CD4-positive, alpha-beta T cell treated with Interleukin-6 for 4 hours (primary cell): ENCODE measurements around the gene FAM120AOS.
"Not testable (repeated sequence)": the region's sequence is repeated elsewhere in the genome, so short reads cannot be mapped to it uniquely, and the experiment has no call there.

ENCODE experiments used
- DNase-seq: peaks from one replicate; pipeline ENCODE4 v3.0.0-alpha.2; 2020; ENCODE audit warnings: mixed read lengths

FAM120AOS gene

DNA sequence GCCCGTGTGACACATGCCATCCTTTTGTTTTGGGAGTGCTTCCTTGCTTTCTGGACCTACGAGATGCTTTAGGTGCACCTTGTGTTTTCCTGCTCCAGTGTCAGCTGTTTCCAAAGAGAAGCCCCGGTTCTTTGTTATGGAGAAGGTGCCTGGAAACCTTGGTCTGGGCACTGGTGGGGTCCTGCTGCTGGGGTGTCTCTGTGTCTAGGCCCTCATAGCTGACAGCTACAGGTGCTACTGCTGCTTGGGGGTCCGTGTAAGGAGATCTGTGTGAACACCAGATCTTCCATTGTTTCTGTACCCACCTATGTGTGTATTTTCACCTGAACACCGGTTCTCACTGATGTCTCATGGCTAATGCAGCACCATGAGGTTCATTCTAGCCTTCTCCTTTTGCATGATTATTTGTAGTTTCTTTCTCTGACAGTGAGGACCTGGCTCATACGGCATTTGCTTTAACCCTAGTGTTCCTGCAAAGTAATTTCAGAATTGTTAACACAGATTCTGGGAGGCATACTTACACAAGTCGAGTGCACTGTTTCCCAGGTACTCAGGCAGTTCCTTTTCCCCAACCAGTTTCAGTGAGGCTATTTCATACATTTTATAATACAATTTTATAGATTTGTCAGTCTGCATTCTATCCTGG, 13.2 kb upstream of the FAM120AOS start:
- no peak for DNase-seq

DNA sequence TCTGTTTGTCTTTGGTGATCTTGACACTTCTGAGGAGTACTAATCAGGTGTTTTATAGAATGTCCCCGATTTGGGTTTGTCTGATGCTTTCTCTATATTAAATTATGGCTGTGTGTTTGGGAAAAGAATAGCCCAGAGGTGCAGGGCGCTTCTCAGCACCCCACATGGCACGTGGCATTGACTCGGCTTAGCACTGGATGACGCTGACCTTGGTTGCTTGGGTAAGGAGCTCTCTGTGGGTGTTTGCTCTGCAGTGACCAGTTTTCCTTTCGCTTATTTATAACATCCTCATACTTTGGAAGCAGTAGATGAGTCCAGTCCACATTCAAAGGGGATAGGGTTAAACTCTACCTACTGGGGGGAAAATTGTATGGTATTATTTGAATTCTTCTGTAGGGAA, 12.5 kb upstream of the FAM120AOS start:
- no peak for DNase-seq

DNA sequence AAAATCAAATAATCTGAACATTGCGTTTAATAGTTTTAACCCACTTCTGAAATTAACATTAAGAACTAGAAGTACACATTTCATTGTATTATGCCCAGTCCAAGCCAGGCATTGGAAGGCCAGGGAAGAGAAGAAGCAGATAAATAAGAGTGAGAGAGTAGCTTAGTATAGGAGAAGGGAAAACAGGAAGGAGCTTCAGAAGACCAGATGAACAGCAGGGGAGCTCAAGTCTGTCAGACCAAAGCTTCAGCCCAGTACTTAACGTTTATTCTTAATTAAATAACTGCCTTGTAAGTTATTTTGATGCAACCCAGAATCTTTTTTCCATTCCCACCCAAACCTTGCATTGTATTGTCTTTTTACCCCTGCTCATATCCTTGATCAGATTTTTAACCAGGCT, 11.5 kb upstream of the FAM120AOS start:
- DNase-seq, result no peak

DNA sequence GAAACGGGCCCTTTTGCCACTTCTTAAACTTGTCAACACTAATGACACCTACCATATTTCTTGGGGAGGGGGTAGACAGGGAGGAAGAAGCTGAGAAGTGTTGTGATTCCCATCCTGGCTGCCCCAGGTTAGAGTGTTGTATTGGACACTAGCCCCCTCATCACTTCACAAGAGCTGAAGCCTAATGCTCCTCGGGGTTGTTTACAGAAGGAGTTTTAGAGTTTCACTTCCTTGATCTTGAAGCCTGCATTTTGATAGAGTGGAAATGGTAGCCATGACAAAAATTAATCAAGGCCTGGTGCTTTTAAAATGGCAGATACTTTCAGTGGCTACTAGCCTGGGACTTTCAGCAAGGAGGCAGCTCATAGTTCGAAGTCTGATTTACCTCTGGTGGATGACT, 11.0 kb upstream of the FAM120AOS start:
- DNase-seq, result no peak

DNA sequence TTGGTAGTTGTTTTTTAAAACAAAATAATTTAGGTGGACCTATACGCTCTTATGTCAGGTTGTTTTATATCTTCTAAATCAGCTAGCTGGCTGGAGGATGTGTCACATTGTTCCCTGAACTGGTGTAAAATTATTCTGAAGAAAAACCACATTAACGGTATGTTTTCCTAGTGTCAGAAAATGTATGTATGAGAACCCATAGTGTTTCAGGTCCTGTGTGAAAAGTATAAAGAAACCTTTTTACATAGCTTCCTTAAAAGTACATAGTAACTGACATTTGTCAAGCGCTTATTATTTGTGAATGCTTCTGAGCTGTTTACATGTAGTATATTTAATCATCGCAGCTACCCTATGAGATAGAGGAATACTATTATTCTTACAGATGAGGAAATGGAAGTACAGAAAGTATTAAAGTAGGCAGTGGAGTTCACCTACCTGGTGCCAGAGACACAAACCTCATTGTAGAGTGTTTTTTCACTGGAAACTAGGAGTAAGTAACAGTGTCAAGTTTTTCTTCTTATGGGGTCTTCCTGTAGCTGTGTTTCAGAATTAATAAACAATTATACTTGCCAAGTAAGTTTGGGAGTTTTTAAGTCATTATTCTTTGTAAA, 10.4 kb upstream of the FAM120AOS start:
- no peak for DNase-seq

DNA sequence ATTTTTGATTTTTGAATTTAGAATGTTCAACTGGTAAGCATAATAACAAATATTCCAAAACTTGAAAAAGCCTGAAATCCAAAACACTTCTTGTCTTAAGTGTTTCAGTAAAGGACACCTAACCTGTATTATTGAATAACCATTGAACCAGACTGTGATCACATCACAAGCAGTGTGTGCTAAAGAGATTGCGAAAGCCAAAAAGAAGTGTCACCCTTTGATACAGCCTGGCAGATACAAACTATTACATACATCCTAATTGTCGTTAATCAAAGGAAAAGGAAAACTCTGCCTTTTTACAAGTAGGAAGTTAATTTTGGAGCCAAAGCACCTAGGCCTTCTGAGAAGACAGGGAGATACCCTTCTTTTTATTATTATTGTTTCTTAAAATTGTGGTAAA, 8.4 kb upstream of the FAM120AOS start:
- DNase-seq, result no peak

DNA sequence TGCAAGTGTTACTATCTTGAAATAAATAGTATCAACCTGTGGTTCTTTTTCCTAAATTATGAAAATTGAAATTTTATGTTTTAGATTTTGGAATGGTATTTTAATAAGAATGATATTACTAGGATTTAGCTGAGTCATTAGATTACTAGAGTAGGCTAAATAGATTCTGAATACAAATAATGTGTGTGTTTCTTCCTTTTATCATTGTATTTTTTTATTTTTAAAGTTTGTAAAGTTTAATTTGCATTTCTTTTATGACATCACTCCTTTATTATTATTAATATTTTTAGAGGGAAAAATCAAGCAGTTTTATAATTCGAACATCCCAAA, 8.0 kb upstream of the FAM120AOS start:
- DNase-seq, result no peak

DNA sequence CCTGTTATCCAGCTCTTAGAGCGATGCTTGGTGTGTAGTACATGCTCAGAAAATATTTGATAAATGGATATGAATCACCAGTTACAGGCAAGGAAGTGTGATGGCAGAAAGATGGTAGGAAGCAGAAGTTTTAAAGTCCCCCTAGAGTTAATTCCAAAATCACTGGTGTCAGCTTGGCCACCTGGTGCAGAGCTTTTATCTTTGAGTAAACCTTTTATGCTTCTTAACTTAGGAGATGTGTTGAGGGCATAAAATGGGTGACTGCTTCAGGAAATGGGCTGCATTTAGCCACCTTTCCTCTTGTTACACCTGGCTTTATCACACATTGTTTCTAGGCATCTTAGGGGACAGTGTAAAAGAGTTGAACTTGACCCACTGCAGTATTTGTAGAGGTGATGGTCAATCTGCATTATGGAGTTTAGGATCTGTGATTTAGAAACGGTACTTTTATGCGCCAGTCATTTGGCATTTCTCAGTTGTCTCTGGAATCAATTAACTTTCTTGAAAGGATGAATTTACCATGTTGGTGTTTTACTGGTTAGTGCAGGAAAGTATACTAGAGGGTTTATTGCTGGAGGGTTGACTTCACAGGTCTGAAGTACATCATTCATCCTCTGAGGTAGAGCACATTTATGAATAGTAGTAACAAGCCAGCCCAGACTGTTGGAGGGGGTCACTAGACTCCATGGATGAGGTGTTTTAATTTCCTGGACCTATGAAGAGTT, 7.5 kb upstream of the FAM120AOS start:
- no peak for DNase-seq

DNA sequence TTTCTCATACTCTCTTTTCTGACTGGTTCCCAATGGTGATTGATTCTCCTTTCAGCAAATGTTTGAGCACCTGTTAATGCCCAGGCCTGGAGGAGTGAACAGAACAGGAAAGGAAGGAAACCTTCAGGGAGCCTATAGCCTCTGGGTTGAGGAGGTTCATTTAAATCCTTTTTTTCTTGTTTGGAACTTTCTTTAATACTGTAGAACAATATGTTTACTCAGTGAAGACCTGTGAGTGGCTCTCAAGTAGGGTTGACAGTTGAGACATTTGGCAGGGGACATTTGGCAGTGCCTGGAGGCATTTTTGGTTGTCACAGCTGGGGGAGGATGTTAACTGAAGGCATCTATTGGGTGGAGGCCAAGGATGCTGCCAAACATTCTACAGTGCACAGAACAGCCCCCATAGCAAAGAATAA, 6.1 kb upstream of the FAM120AOS start:
- DNase-seq, result no peak

DNA sequence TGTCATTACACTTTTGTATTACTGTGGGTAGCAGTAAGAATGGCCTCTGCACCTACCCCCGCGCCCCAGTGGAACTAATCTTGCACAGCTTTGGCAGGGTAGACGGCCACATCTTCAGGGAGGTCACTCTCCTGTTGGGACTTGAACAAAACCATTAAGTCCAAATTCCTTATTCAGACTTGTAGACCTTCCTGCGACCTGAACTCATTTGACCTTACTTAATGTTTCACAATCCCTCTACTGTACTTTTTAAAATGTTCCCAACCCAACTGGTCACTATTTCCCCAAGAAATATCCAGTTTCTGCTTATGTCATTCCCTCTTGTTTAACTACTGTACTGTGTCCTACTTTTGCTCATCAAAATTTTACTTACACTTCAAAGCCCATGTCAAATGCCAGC, 5.3 kb upstream of the FAM120AOS start:
- no peak for DNase-seq

DNA sequence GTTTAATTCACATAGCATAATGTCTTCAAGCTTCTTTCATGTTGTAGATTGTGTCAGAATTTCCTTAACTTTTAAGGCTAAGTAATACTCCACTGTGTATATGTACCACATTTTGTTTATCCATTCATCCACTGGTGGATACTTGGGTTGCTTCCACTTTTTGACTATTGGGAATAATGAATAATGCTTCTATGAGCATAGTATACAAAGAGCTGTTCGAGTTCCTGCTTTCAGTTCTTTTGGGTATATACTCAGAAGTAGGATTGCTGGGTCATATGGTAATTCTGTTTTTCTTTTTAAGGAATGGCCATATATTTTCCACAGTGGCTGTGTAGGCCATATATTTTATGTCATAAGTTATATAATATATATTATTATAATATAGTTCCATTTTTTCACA, 3.6 kb upstream of the FAM120AOS start:
- no peak for DNase-seq

DNA sequence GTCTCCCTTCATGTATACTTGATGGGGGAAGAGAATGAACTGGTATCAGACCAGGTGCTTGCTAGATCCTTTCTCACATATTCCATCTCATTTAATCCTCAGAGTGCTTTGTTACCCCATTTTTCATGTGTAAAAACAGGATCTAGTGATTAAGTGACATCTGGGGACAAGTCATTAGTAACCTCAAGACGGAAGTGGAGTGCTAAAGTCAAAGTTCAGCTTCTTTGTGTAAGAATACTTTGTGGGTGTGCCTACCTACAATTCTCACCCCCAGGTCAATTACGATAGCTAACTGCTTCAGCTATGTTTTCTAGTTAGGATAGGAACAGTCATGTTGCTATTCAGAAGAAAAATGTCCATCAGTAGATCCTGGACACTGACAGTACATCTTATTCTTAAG, 3.1 kb upstream of the FAM120AOS start:
- DNase-seq, result no peak

DNA sequence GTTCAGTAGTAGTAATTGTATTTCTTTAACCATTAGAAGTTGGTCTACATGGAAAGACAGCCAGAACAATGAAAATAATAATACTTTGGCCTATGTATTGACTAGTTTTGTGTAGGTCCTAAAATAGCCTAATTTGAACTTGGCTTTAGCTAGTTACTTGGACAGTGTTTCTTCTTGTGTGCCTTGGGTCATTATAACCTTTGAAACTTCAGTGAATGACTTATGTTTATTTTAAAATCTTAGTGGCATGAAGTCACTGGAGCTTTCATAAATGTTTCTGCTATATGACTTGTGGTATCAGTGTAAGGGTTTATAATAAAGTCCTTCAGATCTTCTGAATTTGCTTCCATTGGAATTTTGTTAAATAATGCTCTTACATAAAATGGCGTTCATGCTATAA, 2.6 kb upstream of the FAM120AOS start:
- DNase-seq, result no peak

DNA sequence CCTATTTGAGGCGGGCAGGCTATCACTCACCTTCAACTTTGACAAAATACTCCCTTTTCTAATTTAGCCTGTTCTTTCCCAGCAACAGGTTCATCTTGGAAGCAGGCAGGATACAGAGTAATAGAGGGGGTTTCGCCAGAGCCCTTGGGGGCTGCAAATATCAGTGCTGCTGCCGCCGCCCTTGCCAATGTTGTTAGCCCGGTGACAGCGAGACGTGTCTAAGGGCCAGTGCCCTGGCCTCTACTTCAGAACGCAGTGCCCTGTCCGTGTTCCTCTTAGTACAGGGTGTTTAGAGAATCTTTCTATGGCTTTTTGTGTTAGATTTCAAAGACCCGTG, 703 bp downstream of the FAM120AOS start:
- no peak for DNase-seq

DNA sequence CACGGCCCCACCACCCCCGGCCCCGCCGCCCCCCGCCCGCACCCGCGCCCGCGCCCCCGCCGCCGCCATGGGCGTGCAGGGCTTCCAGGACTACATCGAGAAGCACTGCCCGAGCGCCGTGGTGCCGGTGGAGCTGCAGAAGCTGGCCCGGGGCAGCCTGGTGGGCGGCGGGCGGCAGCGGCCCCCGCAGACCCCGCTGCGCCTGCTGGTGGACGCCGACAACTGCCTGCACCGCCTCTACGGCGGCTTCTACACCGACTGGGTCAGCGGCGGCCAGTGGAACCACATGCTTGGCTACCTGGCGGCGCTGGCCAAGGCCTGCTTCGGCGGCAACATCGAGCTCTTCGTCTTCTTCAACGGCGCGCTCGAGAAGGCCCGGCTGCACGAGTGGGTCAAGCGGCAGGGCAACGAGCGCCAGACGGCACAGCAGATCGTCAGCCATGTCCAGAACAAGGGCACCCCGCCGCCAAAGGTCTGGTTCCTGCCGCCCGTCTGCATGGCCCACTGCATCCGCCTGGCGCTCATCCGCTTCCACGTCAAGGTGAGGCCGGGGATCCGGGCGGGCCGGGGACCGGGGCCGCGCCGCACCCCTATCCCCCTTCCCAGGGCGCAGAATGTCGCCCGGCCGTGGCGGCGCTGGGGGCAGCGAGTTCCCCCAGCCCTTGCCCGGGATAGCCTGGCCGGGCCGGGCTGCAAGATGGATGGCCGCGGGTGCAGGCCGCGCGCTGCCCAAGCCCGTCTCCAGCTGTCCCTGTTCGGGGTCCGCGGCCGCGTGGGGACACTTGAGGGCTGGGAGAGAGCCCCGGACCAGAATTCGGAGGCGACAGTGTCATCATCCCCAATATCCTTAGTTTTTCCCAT, 1.3 kb downstream of the FAM120AOS start:
- DNase-seq, result peak; percentile 62

DNA sequence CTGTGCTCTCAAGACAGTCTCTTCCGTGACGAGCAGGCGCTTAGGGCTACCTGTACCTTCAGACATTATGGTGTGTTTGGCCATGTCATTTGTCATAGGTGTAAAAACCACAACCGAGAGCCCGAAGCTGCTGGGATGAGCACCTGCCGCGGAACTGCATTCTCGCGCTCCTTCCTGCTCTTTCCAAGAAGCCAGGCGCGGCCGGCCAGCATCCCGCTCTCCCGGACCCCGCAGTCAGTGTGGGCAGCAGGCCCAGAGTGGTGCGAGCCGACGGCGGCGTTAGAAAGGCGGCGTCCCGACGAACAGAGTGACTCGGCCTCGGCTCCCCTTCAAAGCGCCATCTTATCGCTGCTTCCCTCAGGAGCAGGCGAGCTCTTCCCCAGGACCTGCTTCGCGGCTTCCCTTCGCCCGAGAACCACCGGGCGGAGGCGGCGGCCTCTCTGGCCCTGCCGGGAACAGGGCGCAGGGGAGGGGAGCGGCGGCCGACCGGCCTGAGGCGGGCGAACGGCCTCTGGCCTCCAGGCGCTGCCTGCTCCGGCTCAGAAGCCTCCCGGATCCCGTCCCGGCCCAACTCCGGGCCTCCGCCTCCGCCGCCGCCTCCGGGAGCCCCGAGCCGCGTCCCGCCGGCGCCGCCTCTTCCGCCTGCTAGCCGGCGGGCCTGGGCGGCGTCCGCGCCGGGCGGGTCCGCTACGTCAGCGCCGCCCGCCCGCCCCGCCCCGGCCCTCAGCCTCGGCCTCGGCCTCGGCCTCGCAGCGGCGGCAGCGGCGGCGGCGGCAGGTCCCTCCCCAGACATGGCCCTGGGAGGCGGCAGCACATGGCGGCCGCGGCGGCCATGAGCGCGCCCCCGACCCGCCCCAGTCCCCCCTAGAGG, 2.2 kb downstream of the FAM120AOS start, which contains the start of gene FAM120A:
Gene FAM120A, plus strand, starts transcription at position 741 of the 871 bp plus-strand sequence. CDS start 231 bp downstream, outside the sequence.
- DNase-seq, result peak; percentile 81

DNA sequence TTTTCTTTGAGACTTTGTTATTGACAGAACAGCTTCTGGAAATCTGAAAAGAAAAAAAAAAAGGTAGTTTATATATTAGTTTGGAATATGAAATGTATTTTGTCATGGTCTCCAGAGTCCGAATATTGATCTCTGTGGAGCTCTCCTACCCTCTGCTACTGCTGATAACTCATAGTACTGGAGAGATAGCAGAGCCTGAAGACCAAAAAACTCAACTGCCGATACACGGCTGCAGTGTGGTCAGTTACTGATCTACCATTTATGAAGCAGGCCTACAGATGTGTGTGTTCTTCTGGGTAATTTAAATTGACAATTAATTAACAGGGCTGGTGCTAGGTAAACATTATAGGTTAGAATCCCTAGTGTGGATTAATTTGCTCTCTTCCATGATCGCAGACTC, 5.7 kb downstream of the FAM120AOS start:
- DNase-seq, result no peak

DNA sequence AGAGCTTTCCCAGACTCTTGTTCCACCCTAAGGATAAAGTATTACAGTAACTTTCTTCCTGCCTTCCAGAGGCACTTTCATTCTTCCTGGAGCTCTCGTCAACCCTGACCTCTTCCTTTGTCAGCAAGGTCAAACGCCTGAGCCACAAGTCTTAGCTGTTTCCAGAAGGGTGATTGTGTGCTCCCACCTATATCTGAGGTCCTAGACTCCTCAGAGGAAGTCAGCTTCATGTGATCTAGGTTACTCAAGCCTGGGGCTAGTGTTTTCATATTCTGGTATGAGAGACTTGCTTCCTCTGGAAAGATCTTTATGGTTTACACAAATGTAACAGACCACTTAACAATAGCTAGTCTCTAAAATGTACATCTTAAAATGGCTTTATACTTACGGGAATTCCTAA, 7.3 kb downstream of the FAM120AOS start:
- DNase-seq, result no peak

DNA sequence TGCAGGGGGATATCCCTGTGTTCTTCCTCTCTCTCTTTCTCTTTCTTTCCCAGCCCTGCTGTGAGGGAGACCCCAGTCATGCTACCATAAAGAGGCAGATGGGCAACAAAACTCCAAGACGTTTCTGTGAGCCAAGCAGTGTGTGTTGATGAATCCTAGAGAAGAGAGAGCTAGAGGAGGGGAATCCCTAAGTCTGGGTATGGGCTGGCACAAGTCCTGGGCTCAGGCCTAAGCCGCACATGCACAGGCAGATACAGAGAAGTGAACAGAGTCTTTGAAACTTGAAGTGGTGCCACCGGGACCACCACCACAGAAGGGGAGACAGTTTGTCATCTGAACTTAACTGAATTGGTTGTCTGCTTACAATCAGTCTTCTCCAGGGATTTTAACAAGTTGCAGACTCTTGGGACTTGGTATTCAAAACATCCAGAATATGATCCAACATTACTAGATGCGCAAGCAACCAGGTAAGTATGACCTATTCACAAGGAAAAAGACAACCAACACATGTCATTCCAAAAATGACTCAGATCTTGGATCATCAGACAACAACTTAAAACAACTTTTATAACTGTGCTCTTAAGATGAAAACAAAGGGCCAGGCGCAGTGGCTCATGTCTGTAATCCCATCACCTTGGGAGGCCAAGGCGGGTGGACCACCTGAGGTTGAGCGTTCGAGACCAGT, 12.3 kb downstream of the FAM120AOS start:
- no peak for DNase-seq

DNA sequence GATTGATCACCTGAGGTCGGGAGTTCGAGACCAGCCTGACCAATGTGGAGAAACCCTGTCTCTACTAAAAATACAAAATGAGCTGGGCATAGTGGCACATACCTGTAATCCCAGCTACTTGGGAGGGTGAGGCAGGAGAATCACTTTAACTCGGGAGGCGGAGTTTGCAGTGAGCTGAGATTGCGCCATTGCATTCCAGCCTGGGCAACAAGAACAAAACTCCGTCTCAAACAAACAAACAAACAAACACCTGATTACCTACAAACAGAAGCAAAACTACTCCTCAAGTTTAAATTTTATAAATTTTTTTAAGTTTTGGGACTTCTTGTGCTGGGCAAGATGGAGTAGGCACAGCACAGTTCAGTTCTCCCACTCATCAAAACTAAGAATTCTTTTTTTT, 14.1 kb downstream of the FAM120AOS start:
- DNase-seq, result not testable (repeated sequence)

DNA sequence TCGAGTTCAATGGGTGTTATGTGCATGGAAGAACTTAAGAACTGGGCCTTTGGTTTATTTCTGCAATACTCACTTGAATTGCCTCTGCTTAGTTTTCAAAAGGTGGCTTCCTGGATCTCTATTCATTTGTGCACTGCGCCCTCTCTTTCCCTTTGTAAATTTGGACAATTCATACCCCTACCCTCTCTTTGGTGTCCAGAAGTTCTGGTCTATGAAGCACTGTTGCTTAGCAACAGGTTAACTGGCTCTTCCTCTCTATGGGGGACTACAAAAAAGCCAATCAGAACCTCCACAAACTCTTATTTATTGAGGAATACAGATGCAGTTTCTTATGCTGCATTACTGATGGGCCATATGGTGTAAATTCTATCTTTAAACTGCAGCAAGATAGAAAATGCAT, 15.4 kb downstream of the FAM120AOS start:
- DNase-seq, result no peak
